Activated naive CD4-positive, alpha-beta T cell (primary cell): ENCODE results near the gene TBC1D21.

Source experiments
- DNase-seq, 4 experiments: peaks; one replicate each; lab custom pipeline; 2025; lab: John Stamatoyannopoulos, UW

TBC1D21 gene

DNA sequence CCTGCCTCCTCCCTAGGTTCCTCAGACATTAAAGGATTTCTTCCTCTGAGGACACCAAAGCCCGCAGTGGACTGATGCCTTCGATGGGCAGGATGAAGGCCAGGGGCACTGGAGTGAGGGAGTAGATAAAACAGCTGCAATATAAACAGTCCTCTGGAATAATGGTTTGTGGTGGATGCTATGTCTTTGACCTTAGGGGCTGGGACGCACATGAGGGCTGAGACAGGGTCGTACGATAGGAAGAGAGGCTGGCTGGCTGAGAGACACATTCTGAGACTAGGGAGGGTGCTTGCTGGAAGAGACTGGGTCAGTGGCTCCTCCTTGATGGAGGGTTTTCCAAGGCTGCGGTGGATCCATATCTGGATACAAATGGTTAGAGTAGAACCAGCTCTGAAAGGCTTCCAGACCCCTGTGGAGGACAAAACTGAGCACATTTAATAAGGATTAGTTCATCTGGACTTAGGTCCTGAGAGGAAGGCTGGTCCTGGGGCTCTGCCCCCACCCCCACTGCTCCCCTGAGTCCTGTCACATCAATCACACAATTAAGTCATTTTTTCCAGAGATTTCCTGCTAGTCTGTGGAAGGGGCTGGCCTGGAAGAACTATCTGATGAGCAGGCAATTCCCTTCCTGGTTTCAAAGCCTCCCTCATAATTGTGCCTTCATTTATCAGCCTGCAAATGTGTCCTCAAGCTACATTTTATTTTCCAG lies 15.8 kb downstream of the TBC1D21 start:
- no peak for DNase-seq

DNA sequence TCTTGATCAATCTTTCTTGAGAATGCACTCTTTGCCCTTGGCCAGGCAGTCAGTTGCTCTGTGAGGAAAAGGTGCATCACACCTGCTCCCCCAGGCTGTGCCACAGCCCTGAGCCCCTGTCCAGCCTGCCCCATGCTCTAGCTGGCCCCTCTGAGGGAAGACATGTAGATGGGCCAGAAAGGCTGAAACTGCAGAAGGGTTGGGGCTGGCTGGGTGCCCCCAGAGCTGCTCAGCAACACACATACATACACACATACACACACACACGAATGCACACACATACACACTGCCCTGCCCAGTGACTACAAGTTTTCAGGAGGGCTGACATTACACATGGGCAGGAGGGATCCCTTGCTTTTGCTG lies 16.4 kb downstream of the TBC1D21 start:
- no peak for DNase-seq

DNA sequence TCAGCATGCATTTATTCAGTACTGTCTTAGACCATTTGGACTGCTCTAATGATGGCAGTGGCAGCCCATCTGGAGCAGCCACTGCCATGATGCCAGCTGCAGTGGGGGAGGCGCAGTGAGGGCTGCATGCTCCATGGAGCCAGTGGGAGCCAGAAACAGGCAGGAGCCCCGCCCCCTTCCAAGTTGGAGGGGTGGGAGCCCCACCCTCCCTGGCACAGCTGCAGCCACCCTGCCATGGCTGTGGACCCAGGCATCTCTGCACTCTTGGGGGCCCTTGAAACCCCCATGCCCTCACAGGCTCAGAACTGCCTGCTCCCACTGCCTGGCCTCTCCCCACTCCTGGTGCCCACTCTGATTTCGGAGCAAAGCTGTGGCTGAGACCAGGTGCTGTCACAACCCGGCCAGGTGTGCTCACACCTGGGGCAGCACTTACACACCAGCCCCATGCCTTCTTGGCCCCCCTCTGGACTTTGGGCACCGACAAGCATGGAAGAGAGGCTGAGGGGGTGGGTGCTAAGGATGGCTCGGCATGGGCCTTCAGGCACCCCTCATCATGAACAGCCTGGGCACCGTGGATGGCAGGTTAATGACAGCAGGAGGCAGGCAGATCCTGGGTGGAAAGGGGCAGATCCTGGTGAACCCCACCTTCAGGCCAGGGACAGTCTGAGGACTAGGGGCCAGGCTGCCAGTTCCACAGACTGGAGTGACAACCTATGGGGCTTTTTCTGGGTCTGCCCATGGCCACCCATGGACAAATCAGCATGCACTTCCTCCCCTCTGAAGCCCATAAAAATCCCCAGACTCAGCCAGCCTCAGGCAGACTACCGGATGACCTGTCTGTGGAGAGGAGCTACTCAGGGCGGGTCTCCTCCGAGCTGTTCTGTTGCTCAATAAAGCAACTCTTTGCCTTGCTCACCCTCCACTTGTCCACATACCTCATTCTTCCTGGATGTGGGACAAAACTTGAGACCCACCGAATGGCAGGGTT lies 18.3 kb downstream of the TBC1D21 start:
- no peak for DNase-seq

DNA sequence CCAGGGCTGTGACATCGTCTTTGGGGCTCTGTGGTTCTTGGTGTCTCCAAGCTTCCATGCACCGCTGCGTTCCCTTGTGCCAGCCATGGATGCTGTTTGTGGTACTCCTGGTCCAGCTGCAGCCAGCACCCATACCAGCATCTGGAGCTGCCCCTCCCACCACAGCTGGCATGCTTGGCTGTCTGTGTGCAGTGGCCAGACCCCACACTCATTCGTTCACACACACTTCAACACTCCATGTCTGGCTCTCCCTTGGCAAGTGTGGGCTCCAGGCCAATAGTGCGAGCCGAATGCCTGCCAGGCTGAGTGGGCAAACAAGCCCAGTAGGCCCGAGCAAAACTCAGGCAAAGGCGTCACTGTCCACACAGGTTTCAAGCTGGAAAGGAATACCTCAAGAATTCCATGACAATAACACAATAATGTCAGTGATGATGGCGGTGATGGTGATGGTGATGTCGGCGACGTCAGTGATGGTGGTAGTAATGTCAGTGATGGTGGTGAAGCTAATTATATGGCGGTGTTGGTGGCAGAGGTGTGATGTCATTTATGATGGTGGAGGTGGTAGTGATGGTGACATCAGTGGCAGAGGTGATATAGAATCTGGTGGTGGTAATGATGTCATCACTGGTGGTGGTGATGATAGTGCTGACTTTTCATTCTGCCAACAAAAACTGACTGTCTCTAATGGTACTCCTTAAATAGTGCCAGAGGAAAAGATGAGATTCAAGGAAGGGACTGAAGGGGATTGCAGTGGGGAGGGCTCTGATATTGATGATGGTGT lies 19.3 kb downstream of the TBC1D21 start:
- no peak for DNase-seq

DNA sequence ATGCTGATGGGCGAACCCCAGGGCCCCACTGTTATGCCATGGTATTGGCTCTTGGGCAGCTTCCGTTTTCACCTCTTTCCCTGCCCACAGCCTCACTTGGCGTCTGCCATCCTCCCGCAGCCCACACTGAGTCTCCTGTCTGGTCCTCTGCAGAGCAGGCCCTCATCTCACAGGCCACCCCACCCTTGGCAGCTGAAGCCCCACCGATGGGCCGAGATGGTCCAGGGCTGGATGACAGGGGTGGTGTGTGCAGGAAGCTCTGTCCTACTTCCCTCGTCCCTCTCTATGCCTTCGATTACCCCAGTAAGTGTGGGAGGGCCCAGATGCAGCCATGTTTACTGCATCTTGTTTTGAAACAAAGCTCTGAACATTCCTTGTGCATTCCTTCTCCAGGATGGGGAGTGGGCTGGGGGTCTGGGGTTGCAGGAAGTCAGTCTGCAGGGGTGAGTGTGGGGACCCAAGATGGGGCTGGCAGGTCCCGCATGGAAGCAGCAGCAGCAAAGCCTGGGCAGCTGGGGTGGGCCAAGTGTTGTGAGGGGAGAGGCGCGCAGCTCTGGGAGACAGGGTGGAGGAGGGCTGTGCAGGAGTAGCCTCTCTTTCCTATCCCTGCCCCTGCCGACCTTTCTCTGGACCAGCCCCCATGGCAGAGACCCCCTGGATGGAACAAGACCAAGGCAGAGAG lies 20.9 kb downstream of the TBC1D21 start:
- DNase-seq: no peak

DNA sequence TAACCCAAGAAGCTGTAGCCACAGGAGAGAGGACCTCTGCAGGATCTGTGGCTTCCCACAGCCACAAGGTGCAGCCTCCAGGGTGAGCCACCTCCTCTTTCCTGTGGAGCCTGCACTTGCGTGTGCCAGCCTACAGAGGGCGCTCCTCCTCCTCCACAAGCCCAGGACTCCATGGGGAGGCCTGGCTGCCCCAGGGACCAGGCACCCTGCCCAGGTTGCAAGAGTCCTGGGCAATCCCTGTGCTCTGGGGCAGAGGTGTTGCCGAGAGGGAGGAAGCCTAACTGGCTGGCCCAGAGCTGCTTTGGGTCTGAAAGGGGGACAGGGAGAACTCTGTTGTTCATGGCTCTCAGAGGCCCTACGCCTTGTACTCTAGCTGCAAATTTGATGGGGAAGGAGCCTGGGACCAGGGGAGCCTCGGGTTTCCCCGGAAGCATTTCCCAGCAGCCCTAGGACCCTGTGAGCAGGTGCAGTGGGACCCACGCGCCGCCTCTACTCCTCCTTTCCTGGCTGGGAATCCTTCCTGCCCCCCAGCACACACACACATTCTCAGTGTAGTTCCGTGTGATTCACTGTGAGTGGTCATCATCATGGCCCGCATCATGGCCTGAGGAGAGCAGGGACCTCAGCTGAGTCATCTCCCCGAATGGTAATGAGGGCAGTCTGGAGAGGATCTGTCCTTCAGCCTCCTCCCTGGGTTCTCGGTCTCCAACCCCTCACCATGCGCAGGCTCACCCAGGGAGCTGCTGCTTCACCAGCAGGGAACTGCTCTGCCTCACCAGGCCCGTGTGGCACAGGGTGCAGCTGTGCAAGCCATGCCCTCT lies 24.3 kb downstream of the TBC1D21 start:
- DNase-seq: peak in 1 of 4 experiments; percentile 8

DNA sequence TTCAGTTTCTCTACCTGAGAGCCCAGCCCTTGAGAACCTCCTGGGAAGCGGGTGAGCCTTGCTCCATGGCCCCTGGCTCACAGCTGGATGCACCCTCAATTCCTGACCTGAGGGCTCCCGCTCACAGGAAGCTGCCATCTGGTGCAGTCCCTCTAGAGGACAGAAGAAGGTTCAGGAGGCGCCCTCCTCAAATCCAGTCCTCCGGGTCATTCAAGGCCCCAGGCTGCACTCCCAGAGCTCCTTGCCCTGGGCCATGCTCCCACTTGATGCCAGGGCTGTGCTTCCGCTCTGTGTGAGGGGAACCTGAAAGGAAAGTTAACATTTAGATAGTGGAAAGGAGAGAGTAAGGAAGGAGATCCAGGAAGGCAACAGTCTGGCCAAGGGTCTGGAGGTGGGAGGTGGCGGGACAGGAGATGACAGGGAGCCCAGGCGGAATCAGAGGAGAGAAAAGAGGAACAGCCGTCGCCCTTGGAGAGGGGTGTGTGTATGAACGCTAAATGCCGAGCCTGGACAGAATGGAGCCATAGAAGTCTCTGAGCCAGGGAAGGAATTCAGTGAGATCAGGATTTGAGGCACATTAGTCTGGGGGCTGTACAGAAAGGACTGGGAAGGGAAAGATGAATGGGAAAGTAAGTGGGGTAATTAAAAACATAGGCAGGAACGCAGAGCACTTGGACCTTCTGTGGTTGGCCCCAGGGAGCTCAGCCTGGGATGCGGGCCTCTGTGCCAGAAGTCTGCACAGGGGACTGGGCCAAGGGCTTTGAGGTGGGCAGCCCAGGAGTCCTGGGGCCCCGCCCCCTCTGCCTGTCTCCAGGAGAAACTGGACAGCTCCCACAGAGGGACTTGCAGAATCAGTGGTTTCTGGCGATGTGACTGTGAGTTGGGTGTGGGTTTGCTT lies 26.1 kb downstream of the TBC1D21 start:
- no peak for DNase-seq

DNA sequence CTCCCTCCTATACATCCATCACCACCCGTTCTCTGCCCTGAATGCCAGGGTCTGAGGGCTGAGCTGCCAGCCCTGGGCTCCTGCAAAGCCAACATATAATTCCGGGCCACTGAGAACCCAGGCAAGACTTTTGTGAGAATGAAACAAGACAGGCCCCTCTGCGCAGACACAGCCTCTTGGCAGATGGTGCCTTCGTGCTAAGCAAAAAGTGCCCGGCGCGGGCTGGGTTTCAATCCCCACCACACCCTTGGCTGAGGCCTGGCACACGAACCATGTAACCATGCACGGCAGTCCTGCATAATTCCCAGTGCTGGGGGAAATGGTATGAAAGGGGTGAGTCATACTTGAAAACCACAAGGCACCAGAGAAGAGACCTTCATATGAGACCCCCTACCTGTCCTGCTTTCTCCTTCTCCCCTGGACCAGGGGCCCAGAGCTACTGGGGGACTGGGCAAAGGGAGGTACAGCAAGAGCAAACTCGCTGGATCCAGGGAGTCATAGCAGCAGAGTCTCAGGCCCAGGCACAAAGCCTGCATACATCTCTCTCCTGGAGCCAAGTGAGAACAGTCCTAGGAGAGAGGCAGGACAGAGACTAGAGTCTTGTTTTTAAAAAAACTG lies 26.8 kb downstream of the TBC1D21 start:
- no peak for DNase-seq

DNA sequence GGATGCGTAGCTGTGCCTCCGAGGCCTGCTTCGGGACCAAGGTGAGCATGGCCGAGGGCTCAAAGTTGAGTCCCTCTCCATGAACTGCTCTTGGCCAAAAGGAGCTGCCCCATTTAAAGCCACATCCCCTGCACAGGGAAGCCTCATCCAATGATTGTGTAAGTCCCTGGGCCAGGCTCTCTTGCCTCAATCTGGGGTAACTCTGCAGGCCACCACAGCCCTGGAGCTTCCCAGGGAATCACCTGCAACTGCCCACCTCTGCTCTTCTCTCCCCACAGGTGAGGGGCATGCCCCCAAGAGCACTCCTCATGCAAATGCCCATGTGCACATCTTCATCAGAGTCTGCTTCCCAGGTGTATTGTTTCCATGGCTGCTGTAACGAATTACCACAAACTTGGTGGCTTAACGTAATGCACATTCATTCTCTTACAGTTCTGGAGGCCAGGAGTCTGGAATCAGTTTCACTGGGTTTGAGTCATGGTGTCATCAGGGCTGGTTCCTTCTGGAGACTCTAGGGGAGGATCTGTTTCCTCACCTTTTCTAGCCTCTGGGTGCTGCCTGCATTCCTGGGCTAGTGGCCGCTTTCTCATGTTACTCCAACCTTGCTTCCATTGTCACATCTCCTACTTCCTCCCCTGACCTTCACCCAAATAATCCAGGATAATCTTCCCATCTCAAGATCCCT lies 27.9 kb downstream of the TBC1D21 start:
- no peak for DNase-seq

DNA sequence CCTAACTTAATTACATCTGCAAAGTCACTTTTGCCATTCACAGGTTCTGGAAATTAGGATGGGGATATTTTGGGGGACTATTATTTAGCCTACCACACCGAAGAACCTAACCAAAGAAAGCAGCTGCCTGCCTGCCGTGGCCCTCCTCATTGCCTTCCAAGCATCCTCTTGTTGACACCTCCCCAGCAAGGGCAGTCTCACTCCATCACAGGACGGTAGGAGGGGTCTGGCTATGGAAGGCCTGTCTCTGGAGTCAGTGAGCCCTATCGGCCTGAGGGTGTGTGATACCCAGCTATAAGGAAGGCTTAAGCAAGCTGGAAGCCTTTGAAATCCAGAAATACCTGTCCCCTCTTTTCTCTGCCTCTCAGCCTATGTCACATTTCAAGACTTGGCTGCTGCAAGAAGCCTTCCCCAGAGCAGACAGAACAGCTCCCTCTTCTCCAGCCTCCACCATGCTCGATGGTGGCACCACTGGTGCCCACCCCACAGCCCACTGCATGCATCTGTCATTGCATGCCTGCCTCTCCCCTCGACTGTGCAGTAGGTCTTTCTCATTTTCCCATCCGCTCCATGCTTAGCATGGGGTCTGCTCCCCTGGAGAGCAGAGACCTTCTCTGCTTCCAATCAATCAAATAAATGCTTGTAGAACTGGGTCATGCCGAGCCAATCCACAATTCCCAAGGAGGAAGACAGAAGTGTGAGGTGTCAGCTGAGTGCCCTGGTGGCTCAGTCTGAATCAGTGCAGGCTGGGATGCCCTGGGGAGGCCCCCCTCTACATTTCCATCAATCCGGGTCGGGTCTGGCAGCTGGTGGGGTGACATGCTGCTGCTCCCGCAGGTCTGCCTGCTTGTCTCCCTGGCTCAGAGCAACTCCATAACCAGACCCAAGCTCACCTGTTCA lies 29.0 kb downstream of the TBC1D21 start:
- DNase-seq: no peak

DNA sequence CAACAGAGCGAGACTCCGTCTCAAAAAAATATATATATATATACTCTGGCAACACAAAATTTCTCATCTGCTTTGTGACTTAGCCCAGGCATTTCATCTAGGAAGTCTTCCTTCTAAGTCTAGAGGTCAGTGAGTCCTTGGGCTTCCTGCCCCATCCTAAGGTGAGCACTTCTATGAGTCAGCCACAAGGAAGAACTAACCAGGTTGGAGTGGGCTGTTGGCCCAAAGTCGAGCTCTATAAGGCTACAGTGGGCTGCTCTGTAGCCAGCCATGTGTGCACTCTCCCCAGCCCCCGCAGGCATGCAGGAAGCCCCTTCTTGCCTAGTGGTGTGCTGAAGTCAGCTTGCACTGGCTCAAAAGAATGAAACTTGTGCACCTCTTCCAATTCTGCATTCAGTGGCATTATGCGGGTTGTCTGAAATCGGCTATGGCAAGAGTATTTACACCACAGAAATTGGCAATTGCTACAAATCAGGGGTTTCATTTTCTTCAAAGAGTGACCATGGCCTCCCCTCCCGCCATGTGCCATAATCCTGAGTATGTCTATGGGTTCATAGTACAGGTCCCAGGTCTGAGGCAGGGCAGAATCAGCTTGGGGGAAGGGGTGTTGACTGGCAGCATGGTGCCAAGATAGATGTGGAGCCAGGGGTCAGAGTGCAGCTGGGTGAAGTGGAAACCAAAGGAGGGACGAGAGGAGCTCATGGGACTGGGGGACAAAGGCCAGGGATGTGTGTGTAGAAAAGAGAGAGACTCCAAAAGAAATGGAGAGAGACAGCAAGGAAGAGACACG lies 30.9 kb downstream of the TBC1D21 start:
- no peak for DNase-seq

DNA sequence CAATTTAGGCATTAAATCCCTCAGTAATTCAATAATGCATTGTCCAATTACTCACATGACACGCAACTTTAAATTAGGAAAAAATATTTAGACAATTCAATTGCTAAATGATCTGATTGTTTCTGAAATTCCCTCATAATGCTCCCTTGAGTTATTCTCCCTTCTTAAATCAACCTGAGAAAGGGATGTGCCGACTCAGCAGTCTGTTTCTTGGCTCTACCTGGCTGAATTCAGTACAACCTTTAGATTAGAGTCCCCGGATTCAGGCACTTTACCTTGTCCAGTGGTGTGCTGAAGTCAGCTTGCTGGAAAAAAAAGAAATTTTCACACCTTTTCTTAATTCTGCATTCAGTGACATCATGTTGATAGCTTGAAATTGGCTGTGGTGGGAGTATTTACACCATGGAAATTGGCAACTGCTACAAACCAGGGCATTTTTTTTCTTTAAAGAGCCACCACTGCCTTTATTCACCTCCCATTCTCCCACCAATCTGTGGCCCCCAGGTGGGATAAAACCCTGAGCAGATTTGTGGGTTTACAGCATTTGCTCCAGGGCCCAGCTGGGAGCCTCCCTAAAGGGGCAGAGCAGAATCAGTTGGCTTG lies 32.0 kb downstream of the TBC1D21 start:
- DNase-seq: no peak

DNA sequence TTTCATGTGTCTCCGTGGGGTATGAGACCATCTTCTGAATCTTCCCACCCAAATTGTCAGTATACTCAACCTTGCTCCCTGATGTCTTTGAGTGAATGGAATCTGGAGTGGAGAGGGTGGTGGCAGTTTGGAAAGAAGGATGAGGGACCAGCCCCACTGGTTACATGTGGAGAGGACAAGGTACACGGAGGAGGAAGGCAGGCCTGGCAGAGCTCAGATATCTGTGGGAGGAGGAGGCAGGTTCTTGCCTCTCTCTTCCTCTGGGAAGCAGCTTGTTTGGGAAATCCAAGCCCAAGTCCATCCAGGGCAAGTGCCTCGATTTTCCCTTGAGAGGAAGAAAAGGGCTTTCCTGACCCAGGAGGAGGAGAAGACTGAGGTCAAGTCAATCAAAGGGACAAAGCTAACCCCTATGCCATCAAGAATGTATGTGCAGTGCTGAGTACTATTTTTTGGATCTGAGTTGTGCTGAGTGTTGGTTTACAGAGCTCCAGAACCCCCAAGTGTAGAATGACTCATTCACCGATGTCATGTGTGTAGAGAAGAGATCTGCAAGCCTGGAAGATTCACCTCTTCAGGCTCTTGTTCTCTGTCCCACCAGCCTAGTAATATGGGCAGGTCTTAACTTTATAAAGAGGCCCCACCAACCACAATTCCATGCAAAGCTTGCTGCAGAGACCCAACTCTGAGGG lies 33.1 kb downstream of the TBC1D21 start:
- DNase-seq: no peak

DNA sequence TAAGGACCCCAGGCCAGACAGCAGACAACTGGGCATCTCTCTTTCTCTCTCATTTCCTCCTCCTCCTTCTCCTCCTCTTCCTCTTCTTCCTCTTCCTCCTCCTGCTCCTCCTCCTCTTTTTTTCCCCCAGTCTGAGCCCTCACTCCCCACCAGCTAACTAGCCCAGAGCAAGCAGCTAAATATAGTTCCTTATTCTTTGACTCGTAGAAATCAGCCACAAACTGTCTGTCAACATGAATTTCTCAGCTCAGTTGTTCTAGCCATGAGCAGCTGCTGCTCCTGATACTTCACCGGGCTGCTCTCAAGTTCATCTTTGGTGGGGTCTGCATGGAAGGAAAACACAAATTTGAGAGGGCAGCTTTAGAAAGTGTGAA lies 33.7 kb downstream of the TBC1D21 start:
- no peak for DNase-seq

DNA sequence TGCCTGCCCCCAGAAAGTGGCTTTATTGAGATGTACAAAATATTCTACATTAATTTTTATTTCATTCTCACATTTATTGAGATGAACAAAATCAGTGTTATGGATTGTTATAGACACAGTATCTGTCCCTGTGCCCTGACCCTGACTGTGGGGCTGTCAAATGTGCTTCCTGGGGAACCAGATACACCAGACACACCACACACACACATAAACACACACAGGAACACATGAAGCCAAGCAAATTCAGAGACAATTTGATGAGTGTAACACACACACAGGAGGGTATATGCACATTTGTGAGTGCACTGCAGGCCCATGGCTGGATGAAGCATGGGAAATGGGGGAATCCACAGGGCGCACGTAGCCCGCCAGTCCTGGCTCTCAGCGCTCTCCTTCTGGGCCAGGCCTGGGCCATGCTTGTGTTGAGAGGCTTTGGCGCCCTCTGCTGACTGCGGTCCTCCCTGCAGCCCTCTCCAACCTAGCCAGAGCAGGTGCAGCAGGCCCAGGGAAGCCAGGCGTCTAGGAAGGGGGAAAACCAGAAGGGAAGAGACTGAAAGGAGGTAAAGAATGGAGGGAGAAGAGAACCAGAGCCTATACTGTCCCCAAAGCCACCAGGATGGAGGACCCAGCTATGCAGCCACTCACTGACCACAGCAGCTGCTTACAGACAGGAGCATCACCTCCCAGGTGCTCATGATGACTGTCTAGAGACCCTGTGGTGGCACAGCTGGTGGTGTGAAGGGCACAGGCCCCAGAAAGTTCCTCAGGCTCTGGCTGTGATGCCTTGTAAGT lies 34.9 kb downstream of the TBC1D21 start:
- DNase-seq: peak; percentile 30 to 76 (median 59)
